Melanocyte of skin (primary cell): ENCODE data around the gene FGFR1OP2. TPM values are rescaled to one million over a fixed set of nuclear protein-coding genes. Genes with fewer than 3 reads are reported as not detected.

Experiments
- total RNA-seq, 2 donors: library from RNA; depleted of rRNA; stranded (reverse); fragments of >200 nt; gene quantifications; 2 replicates each; pipeline ENCODE4 v1.2.3, GENCODE V29; 2012

Gene FGFR1OP2
- 10 to 100 TPM; 41.0 to 43.0 TPM for total RNA-seq

GRCh38 chr12:26937863-26938700 is at the start of gene FGFR1OP2, which contains the start of gene INTS13:
FGFR1OP2 (plus strand) TSS chr12:26938470; CDS start chr12:26954159, 15,689 bp downstream.
INTS13 (minus strand) TSS chr12:26937981; CDS start chr12:26936803, 1,178 bp downstream.

GRCh38 chr12:27014085-27014858 is 76.0 kb downstream of the FGFR1OP2 start, which contains the start of gene TM7SF3:
TM7SF3 (minus strand) TSS chr12:27014384; CDS start chr12:27014168, 216 bp downstream.

Other genes with a start within 250 kb of the FGFR1OP2 start
- 10 to 100 TPM; 12.0 to 13.1 TPM for gene ITPR2, start 105.3 kb upstream of the FGFR1OP2 start, total RNA-seq
- gene INTS13, start 489 bp upstream of the FGFR1OP2 start, total RNA-seq, result 10 to 100 TPM; 36.1 to 45.0 TPM
- 100 to 1,000 TPM; 189 to 190 TPM for gene TM7SF3, start 75.9 kb downstream of the FGFR1OP2 start, total RNA-seq
- gene MED21, start 84.1 kb downstream of the FGFR1OP2 start, total RNA-seq, result 10 to 100 TPM; 42.0 to 53.6 TPM
- not detected for gene C12orf71, start 144.1 kb downstream of the FGFR1OP2 start, total RNA-seq